Right atrium auricular region (tissue), 2 donors: ENCODE results near the gene ZNF646. TPM values are rescaled to one million over a fixed set of nuclear protein-coding genes. Genes with fewer than 3 reads are reported as not detected.
A peak's percentile ranks its signal among the peaks of the same experiment; 100 is the strongest.

Experiments
- DNase-seq: peaks from one replicate; pipeline ENCODE4 v3.0.0-alpha.2; 2019; ENCODE audit warnings: low spot score
- H3K27ac ChIP-seq, 2 donors: fragments of 200-600 bp; sonication (generic); 1 replicate in 1 of 2; 2 replicates in 1 of 2; pipeline ENCODE4 v1.5.1; 2016 to 2019
- H3K27me3 ChIP-seq, 2 donors: fragments of 200-600 bp; sonication (generic); one replicate each; pipeline versions ENCODE4 v1.5.1 to v1.6.0; 2017 to 2019
- H3K36me3 ChIP-seq: fragments of 200-600 bp; sonication (generic); one replicate; pipeline ENCODE4 v1.5.1; 2016
- H3K4me1 ChIP-seq, 2 donors: fragments of 200-600 bp; sonication (generic); one replicate each; pipeline versions ENCODE4 v1.5.1 to v1.6.0; 2017 to 2019
- H3K4me3 ChIP-seq, 2 donors: fragments of 200-600 bp; sonication (generic); 1 replicate in 1 of 2; 2 replicates in 1 of 2; pipeline ENCODE4 v1.5.1; 2017 to 2019; ENCODE audit warnings: mild to moderate bottlenecking in 1 of 2, moderate library complexity in 1 of 2
- H3K9me3 ChIP-seq, 2 donors: fragments of 200-600 bp; sonication (generic); one replicate each; pipeline ENCODE4 v1.5.1; 2019
- total RNA-seq, 2 donors: library from RNA; depleted of rRNA; stranded (reverse); fragments of >200 nt; gene quantifications; one replicate each; pipeline ENCODE4 v1.1.0, GENCODE V29; 2016
- TF ChIP-seq, protein P1 (sequence below), 2 donors: fragments of 200-600 bp; sonication (generic); IDR thresholded peaks; one replicate each; pipeline ENCODE4 v1.5.1; 2019; ENCODE audit warnings: antibody characterized with exemption in 2 of 2

The ZNF646 gene
- total RNA-seq, 2 donors from 2014 or later = 6.2 to 10.8 TPM

DNA sequence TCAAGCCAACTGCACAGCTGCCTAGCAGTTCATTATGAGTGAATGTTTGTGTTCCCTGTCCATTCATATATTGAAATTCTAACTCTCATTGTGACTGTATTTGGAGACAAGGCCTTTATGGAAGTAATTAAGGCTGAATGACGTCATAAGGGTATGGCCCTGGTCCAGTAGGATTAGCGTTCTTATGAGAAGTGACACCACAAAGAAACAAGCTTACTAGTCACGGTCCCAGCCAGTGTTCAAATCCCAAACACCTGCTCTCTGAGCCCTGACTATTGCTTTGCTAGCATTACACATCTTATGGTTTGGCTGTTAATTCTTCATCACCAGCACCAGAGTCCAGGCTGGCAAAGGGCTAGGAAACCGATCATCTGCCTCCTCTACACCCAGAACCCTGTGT is 2.4 kb upstream of the ZNF646 start:
- no peak overlapping the region for H3K4me3 ChIP-seq
- no peaks in the 10 kb centered on the region for H3K27me3 ChIP-seq
- no peak for DNase-seq
- peaks cover 5% of the 10 kb centered on the region for H3K36me3 ChIP-seq
- TF ChIP-seq, protein P1, sequence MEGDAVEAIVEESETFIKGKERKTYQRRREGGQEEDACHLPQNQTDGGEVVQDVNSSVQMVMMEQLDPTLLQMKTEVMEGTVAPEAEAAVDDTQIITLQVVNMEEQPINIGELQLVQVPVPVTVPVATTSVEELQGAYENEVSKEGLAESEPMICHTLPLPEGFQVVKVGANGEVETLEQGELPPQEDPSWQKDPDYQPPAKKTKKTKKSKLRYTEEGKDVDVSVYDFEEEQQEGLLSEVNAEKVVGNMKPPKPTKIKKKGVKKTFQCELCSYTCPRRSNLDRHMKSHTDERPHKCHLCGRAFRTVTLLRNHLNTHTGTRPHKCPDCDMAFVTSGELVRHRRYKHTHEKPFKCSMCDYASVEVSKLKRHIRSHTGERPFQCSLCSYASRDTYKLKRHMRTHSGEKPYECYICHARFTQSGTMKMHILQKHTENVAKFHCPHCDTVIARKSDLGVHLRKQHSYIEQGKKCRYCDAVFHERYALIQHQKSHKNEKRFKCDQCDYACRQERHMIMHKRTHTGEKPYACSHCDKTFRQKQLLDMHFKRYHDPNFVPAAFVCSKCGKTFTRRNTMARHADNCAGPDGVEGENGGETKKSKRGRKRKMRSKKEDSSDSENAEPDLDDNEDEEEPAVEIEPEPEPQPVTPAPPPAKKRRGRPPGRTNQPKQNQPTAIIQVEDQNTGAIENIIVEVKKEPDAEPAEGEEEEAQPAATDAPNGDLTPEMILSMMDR (IDR thresholded peaks at IDR 0.05) = no peak
- H3K9me3 ChIP-seq = no peaks in the 10 kb centered on the region
- H3K27ac ChIP-seq = peak overlapping the region in 1 of 2 donors; percentile 92
- H3K4me1 ChIP-seq = peaks cover 0 to 27% of the 10 kb centered on the region in 2 donors

DNA sequence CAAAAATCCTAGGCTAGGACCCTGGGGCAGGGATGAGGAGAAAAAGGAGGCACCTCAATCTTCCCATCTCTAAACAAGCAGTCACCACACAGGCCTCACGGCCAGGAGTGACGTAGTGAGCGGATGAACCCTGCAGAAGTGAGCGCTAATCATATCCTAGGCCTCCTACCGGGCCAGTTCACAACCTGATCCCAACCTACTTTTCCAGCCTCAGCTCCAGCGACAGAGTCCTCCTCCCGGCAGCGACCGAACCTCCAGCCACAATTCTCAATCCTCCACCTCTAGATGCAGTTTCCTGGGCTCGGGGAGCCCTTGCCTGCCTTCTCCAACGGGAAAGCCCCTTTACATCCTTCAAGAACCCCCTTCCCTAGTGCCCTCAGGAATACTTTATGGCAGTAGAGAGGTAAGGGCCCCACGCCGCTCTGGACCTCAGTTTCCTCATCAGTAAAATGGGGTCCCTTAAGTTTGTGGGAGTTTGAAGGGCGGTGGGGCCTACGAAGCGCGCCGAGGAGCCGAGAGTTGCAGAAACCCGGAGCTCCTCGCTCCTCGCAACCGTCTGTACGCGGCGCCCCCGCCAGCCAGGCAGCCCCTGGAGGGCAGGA is 1.6 kb upstream of the ZNF646 start:
- DNase-seq = no peak
- Histone ChIP-seq H3K36me3 (peaks cover 13% of the 10 kb centered on the region), H3K27ac (peak overlapping the region; percentile 92 to 94), H3K4me1 (peaks cover 0 to 27% of the 10 kb centered on the region in 2 donors), H3K27me3 (no peaks in the 10 kb centered on the region), H3K9me3 (no peaks in the 10 kb centered on the region), H3K4me3 (peak overlapping the region; percentile 96 to 98)
- TF ChIP-seq, protein P1 (IDR thresholded peaks at IDR 0.05) = no peak

DNA sequence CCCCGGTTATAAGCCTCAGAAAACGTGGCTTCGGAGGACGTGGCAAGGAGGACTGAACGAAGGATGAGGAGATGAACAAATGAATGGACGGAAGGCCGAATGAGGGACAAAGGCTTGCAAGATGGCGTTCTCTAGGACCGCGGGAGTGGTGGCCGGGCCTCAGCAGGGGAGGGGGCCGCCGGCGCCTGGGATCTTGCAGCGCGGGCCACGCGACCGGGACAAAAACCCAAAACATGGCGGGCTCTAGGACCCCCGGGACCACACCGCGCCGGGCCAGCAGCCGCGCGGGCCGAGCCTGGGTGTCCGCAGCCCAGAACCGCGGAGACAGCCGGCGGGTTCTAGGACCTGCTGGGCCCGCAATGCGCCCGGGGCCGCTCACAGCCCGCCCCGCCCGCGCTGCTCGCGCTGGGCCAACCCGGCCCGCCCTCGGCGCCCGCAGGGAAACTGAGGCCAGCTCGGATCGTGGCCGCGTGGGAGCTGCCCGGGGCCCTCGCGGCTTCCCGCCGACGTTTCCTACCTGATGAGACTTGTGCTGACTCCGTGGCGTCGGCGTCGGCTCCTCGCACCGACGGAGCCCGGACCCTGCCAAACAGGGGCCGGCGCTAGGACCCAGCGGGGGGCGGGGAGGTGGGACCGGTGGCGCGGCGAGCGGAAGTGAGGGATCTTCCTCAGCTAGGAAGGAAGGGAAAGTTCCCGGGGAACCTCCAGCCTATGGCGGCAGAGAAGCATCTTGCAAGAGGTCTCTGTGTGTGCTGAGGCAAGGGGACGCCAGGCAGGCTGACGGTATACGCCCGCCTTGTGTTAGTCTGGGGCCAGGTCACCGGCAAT is 866 bp upstream of the ZNF646 start:
- H3K4me3 ChIP-seq = peak overlapping the region; percentile 96 to 98
- peak overlapping the region; percentile 92 to 94 for H3K27ac ChIP-seq
- H3K9me3 ChIP-seq = no peaks in the 10 kb centered on the region
- peak; percentile 89 for DNase-seq
- TF ChIP-seq, protein P1 (IDR thresholded peaks at IDR 0.05) = no peak
- peaks cover 20% of the 10 kb centered on the region for H3K36me3 ChIP-seq
- peaks cover 0 to 27% of the 10 kb centered on the region in 2 donors for H3K4me1 ChIP-seq
- no peaks in the 10 kb centered on the region for H3K27me3 ChIP-seq

DNA sequence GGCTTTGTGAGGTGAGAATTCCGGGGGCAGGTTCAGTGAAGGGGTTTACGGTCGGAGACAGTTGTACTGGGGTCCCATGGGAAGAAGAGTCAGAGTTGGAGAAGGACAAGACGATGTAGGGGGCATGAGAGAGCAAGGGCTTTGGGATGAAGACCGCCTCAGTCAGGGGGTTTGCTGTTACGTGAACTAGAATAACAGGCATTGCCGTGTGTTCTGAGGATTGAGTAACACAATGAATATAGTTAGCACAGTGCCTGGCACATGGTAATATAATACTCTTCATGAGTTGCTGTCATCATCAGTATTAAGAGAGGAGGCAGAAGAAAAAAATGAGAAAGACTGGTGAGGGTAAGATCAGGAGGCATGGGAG is 577 bp downstream of the ZNF646 start:
- H3K4me1 ChIP-seq = peaks cover 0 to 27% of the 10 kb centered on the region in 2 donors
- no peaks in the 10 kb centered on the region for H3K9me3 ChIP-seq
- no peak for DNase-seq
- TF ChIP-seq, protein P1 (IDR thresholded peaks at IDR 0.05) = no peak
- H3K36me3 ChIP-seq = peaks cover 35% of the 10 kb centered on the region
- no peaks in the 10 kb centered on the region for H3K27me3 ChIP-seq
- H3K4me3 ChIP-seq = peak overlapping the region; percentile 96 to 98
- H3K27ac ChIP-seq = peak overlapping the region; percentile 92 to 94

DNA sequence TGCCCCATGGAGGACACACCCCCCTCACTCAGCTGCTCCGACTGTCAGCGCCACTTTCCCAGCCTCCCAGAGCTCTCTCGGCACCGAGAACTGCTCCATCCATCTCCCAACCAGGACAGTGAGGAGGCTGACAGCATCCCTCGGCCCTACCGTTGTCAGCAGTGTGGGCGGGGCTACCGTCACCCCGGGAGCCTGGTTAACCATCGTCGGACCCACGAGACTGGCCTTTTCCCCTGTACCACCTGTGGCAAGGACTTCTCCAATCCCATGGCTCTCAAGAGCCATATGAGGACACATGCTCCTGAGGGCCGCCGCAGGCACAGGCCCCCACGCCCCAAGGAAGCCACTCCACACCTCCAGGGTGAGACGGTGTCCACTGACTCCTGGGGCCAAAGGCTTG is 2.1 kb downstream of the ZNF646 start:
- H3K27ac ChIP-seq = no peak overlapping the region
- no peak for DNase-seq
- no peak overlapping the region for H3K4me3 ChIP-seq
- TF ChIP-seq, protein P1 (IDR thresholded peaks at IDR 0.05) = no peak
- H3K9me3 ChIP-seq = no peaks in the 10 kb centered on the region
- peaks cover 50% of the 10 kb centered on the region for H3K36me3 ChIP-seq
- peaks cover 0 to 27% of the 10 kb centered on the region in 2 donors for H3K4me1 ChIP-seq
- no peaks in the 10 kb centered on the region for H3K27me3 ChIP-seq
